NCI-H748 treated with DMSO at 0.1 percent for 48 hours (cell line): ENCODE results near the gene CLEC7A.

Experiments used
- DNase-seq: peaks from one replicate; lab custom pipeline; 2025; lab: John Stamatoyannopoulos, UW

Gene CLEC7A

GRCh38 chr12:10140001-10140400 is 10.0 kb upstream of the CLEC7A start:
- DNase-seq = peak; percentile 8

- peak; percentile 6 for DNase-seq
Observed at GRCh38 chr12:10136637-10137205, 6.7 kb upstream of the CLEC7A start.

GRCh38 chr12:10135126-10135525 is 5.1 kb upstream of the CLEC7A start:
- no peak for DNase-seq

- no peak for DNase-seq
Observed at GRCh38 chr12:10132850-10133370, 2.9 kb upstream of the CLEC7A start.

GRCh38 chr12:10131111-10131690 is 1.2 kb upstream of the CLEC7A start:
- DNase-seq = no peak

- no peak for DNase-seq
Observed at GRCh38 chr12:10128687-10129086, 1.3 kb downstream of the CLEC7A start.

GRCh38 chr12:10126413-10126812 is 3.6 kb downstream of the CLEC7A start:
- no peak for DNase-seq

GRCh38 chr12:10122689-10123088 is 7.3 kb downstream of the CLEC7A start:
- DNase-seq = no peak

GRCh38 chr12:10121278-10121677 is 8.7 kb downstream of the CLEC7A start:
- DNase-seq = no peak

- DNase-seq = no peak
Observed at GRCh38 chr12:10119066-10119465, 10.9 kb downstream of the CLEC7A start.

GRCh38 chr12:10115890-10116289 is 14.1 kb downstream of the CLEC7A start:
- no peak for DNase-seq

GRCh38 chr12:10115311-10115710 is 14.7 kb downstream of the CLEC7A start:
- no peak for DNase-seq

- DNase-seq = no peak
Observed at GRCh38 chr12:10113920-10114319, 16.1 kb downstream of the CLEC7A start.

GRCh38 chr12:10113075-10113474 is 16.9 kb downstream of the CLEC7A start:
- no peak for DNase-seq

- no peak for DNase-seq
Observed at GRCh38 chr12:10111451-10111850, 18.5 kb downstream of the CLEC7A start.

GRCh38 chr12:10110256-10110844 is 19.6 kb downstream of the CLEC7A start:
- DNase-seq = no peak

- DNase-seq = no peak
Observed at GRCh38 chr12:10102322-10102721, 27.7 kb downstream of the CLEC7A start.

- DNase-seq = no peak
Observed at GRCh38 chr12:10101648-10102220, 28.3 kb downstream of the CLEC7A start.

- no peak for DNase-seq
Observed at GRCh38 chr12:10101042-10101579, 28.9 kb downstream of the CLEC7A start.

- DNase-seq = no peak
Observed at GRCh38 chr12:10098791-10099190, 31.2 kb downstream of the CLEC7A start, which contains the start of gene CLEC1A. CLEC1A (minus strand) TSS chr12:10098985; CDS start chr12:10098922, 63 bp downstream.

- no peak for DNase-seq
Observed at GRCh38 chr12:10097521-10097920, 32.5 kb downstream of the CLEC7A start.

GRCh38 chr12:10095971-10096370 is 34.0 kb downstream of the CLEC7A start:
- no peak for DNase-seq
